GM12878 (cell line): Measurements from ENCODE around the gene APBA1. TPM values are rescaled to one million over a fixed set of nuclear protein-coding genes. Genes with fewer than 3 reads are reported as not detected.

Experiments
- ATAC-seq: fragments of 200-7000 bp; cut with Tn5 transposase; 3 replicates; pipeline ENCODE4 v1.9.1; 2020; ENCODE audit warnings: mild to moderate bottlenecking, moderate library complexity
- BruUV-seq: library from RNA; stranded (reverse); fragments of 400-500 nt; replicated peaks from 2 replicates; lab custom pipeline; 2021; lab: Mats Ljungman, UMichigan
- CTCF ChIA-PET: fragments of 300-600 bp; sonication (Branson Sonifier 250); formaldehyde crosslinking; extraction: SDS; loops from one replicate; lab custom pipeline; 2021; ENCODE audit warnings: inconsistent platforms; lab: Yijun Ruan, JAX
- POLR2A ChIA-PET: fragments of 350-600 bp; formaldehyde crosslinking; extraction: SDS; loops from one replicate; lab custom pipeline; 2021; ENCODE audit warnings: inconsistent platforms; lab: Charles Lee
- RAD21 ChIA-PET: fragments of 300-600 bp; sonication (Branson Sonifier 250); formaldehyde crosslinking; loops from one replicate; lab custom pipeline; 2023; ENCODE audit warnings: antibody characterized with exemption; ENCODE audit not compliant: unreplicated experiment; lab: Charles Lee
- SMC1A ChIA-PET: fragments of 300-600 bp; sonication (Branson Sonifier 250); formaldehyde crosslinking; loops from one replicate; lab custom pipeline; 2023; ENCODE audit not compliant: unreplicated experiment, uncharacterized antibody; lab: Charles Lee
- DNase-seq: peaks from one replicate; pipeline ENCODE4 v3.0.0-alpha.2; 2011; ENCODE audit warnings: low read depth, low spot score
- FAIRE-seq: peaks from 3 replicates; lab custom pipeline; 2011; peaks lifted over from hg19 to GRCh38; lab: Jason Lieb, UNC
- H2AFZ ChIP-seq: 2 replicates; pipeline ENCODE4 v1.6.0; 2011; ENCODE audit warnings: low read depth, low read length, control low read depth; ENCODE audit not compliant: control insufficient read depth
- H3K27ac ChIP-seq: 2 replicates; pipeline ENCODE4 v1.5.1; 2011; ENCODE audit warnings: control low read depth; ENCODE audit not compliant: control insufficient read depth, insufficient read depth
- H3K27me3 ChIP-seq, 2 experiments: replicated peaks in 1 of 2; 2 replicates each; pipeline versions ENCODE4 v1.6.0 to v1.6.1; 2011; ENCODE audit warnings: low read length in 1 of 2; ENCODE audit not compliant: control insufficient read depth in 2 of 2, insufficient read depth in 2 of 2
- H3K36me3 ChIP-seq, 2 experiments: 2 replicates each; pipeline ENCODE4 v1.5.1; 2011; ENCODE audit warnings: low read length in 1 of 2; ENCODE audit not compliant: control insufficient read depth in 2 of 2, insufficient read depth in 2 of 2
- H3K4me1 ChIP-seq: 2 replicates; pipeline ENCODE4 v1.6.1; 2011; ENCODE audit warnings: mild to moderate bottlenecking, low read length, moderate library complexity, mixed read lengths; ENCODE audit not compliant: control insufficient read depth, insufficient read depth
- H3K4me2 ChIP-seq: 2 replicates; pipeline ENCODE4 v1.6.0; 2011; ENCODE audit warnings: control low read depth; ENCODE audit not compliant: control insufficient read depth, insufficient read depth
- H3K4me3 ChIP-seq: fragments of 200-600 bp; sonication (generic); 2 replicates; pipeline ENCODE4 v1.5.1; 2016
- H3K79me2 ChIP-seq: 2 replicates; pipeline ENCODE4 v1.6.0; 2011; ENCODE audit warnings: low read length; ENCODE audit not compliant: control insufficient read depth, insufficient read depth
- H3K9ac ChIP-seq: 2 replicates; pipeline ENCODE4 v1.8.0; 2011; ENCODE audit warnings: low read length, control low read depth, mixed read lengths; ENCODE audit not compliant: control insufficient read depth, insufficient read depth
- H3K9me3 ChIP-seq: replicated peaks from 3 replicates; pipeline ENCODE4 v1.5.1; 2011; ENCODE audit warnings: mild to moderate bottlenecking, low read length; ENCODE audit not compliant: control insufficient read depth, insufficient read depth
- H4K20me1 ChIP-seq: 2 replicates; pipeline ENCODE4 v1.6.0; 2011; ENCODE audit not compliant: control insufficient read depth, insufficient read depth
- CHD4 ChIP-seq: fragments of 200-600 bp; sonication (generic); IDR thresholded peaks from 2 replicates; pipeline ENCODE4 v1.6.1; 2016; ENCODE audit warnings: mild to moderate bottlenecking
- CREM ChIP-seq: IDR thresholded peaks from 2 replicates; pipeline ENCODE4 v1.6.1; 2014; ENCODE audit warnings: antibody characterized with exemption, low read depth
- ETV6 ChIP-seq, 2 experiments: fragments of 450-650 bp in 1 of 2; IDR thresholded peaks in 1 of 2; conservative IDR thresholded peaks in 1 of 2; 2 replicates each; pipeline ENCODE4 v1.6.1; 2014; ENCODE audit warnings: antibody characterized with exemption in 1 of 2, borderline replicate concordance in 1 of 2, low read depth in 1 of 2, mild to moderate bottlenecking in 1 of 2, moderate library complexity in 1 of 2
- FOS ChIP-seq: IDR thresholded peaks from 3 replicates; pipeline ENCODE4 v1.6.1; 2011; ENCODE audit warnings: borderline replicate concordance; ENCODE audit not compliant: insufficient read length; ENCODE audit errors: extremely low read depth
- IKZF2 ChIP-seq, 2 experiments: fragments of 450-650 bp; IDR thresholded peaks; 2 replicates each; pipeline ENCODE4 v1.6.1; 2017; ENCODE audit warnings: mild to moderate bottlenecking in 2 of 2, moderate library complexity in 2 of 2
- JUND ChIP-seq: IDR thresholded peaks from 2 replicates; pipeline ENCODE4 v1.6.1; 2012; ENCODE audit warnings: low read depth, mild to moderate bottlenecking, low read length, improper control_type of control experiment, moderate library complexity
- MAX ChIP-seq: IDR thresholded peaks from 2 replicates; pipeline ENCODE4 v1.6.1; 2012; ENCODE audit warnings: low read depth, low read length, improper control_type of control experiment
- POLR2AphosphoS5 ChIP-seq: IDR thresholded peaks from 2 replicates; pipeline ENCODE4 v1.6.1; 2011; ENCODE audit warnings: mild to moderate bottlenecking, low read length, inconsistent platforms
- SKIL ChIP-seq: fragments of 450-650 bp; IDR thresholded peaks from 2 replicates; pipeline ENCODE4 v1.6.1; 2017; ENCODE audit warnings: mild to moderate bottlenecking, low read depth, inconsistent platforms; ENCODE audit not compliant: poor library complexity, severe bottlenecking
- TAF1 ChIP-seq: IDR thresholded peaks from 2 replicates; pipeline ENCODE4 v1.6.1; 2011; ENCODE audit warnings: mild to moderate bottlenecking, low read depth, low read length, borderline replicate concordance
- WRNIP1 ChIP-seq: IDR thresholded peaks from 2 replicates; pipeline ENCODE4 v1.6.1; 2011; ENCODE audit warnings: low read depth, low read length, improper control_type of control experiment, borderline replicate concordance
- ZBED1 ChIP-seq: IDR thresholded peaks from 2 replicates; pipeline ENCODE4 v1.6.1; 2016; ENCODE audit warnings: borderline replicate concordance
- ZNF592 ChIP-seq: fragments of 450-650 bp; IDR thresholded peaks from 2 replicates; pipeline ENCODE4 v1.6.1; 2017; ENCODE audit warnings: mild to moderate bottlenecking, moderate library complexity
- ZZZ3 ChIP-seq: IDR thresholded peaks from 2 replicates; pipeline ENCODE4 v1.6.1; 2011; ENCODE audit warnings: low read depth; ENCODE audit not compliant: control insufficient read depth, insufficient read length
- WGBS: methylation state at CpG from one replicate; pipeline ENCODE4 v1.1.6; 2016; ENCODE audit warnings: low lambda C conversion rate; ENCODE audit not compliant: insufficient replicate concordance, insufficient coverage; ENCODE audit errors: missing lambda C conversion rate; 5-methylcytosine and 5-hydroxymethylcytosine counted together
- in situ Hi-C: fragments of 300-500 bp; cut with MboI; formaldehyde crosslinking; loops from 9 replicates; pipeline ENCODE4 v1.14.3; 2018; ENCODE audit warnings: mixed read lengths
- intact Hi-C: fragments of 100-400 bp; cut with micrococcal nuclease; formaldehyde crosslinking; loops from one replicate; pipeline ENCODE4 v1.14.2; 2022; ENCODE audit not compliant: unreplicated experiment
- polyA plus RNA-seq, 11 experiments: library from polyadenylated mRNA; depleted of rRNA in 4 of 11; unstranded in 6 of 11; stranded (reverse) in 5 of 11; fragments of >200 nt; fragmentation: Nextera tagmentation in 4 of 11; fragmentation: Illumina TruSeq in 1 of 11; extraction: Ambion mirVana in 4 of 11; extraction: Trizol in 1 of 11; gene quantifications; 1 replicate in 1 of 11; 2 replicates in 10 of 11; pipeline versions ENCODE4 v1.2.1 to v1.2.3, GENCODE V29; 2011 to 2016; ENCODE audit warnings: inconsistent platforms in 2 of 11, missing spikeins in 2 of 11, low read depth in 1 of 11
- total RNA-seq, 4 experiments: library from RNA; depleted of rRNA in 3 of 4; stranded (reverse); fragments of >200 nt in 3 of 4; fragmentation: Illumina TruSeq in 1 of 4; extraction: Trizol in 1 of 4; gene quantifications; 2 replicates each; pipeline versions ENCODE4 v1.2.1 to v1.2.3, GENCODE V29; 2013 to 2021
- TF ChIP-seq, protein P1 (sequence below): IDR thresholded peaks from 2 replicates; pipeline ENCODE4 v1.6.1; 2012; ENCODE audit warnings: low read depth, low read length, improper control_type of control experiment

APBA1 gene
- total and polyA plus RNA-seq, 10 of the 15 experiments (the other 5 are each of a cell fraction or from before 2014, with no cell fraction given): 0.01 to 1.3 (median 0.05) TPM; not detected in 7

GRCh38 chr9:69504058-69504457, 168.1 kb downstream of the APBA1 start (continued):
- no peak for TF ChIP-seq ZNF592
- TF ChIP-seq, protein P1, sequence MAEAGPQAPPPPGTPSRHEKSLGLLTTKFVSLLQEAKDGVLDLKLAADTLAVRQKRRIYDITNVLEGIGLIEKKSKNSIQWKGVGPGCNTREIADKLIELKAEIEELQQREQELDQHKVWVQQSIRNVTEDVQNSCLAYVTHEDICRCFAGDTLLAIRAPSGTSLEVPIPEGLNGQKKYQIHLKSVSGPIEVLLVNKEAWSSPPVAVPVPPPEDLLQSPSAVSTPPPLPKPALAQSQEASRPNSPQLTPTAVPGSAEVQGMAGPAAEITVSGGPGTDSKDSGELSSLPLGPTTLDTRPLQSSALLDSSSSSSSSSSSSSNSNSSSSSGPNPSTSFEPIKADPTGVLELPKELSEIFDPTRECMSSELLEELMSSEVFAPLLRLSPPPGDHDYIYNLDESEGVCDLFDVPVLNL: no peak

GRCh38 chr9:69502671-69503301, 169.4 kb downstream of the APBA1 start:
- Histone ChIP-seq H3K27ac (no peak overlapping the region), H3K9ac (no peak overlapping the region), H3K4me2 (no peak overlapping the region), H2AFZ (no peak overlapping the region), H3K4me1 (no peaks in the 10 kb centered on the region), H4K20me1 (no peaks in the 10 kb centered on the region), H3K4me3 (no peak overlapping the region), H3K79me2 (no peaks in the 10 kb centered on the region), H3K27me3 (no peaks in the 10 kb centered on the region), H3K36me3 (no peaks in the 10 kb centered on the region), H3K9me3 (no peaks in the 10 kb centered on the region)
- ChIA-PET SMC1A (no interaction called here), POLR2A (no interaction called here), RAD21 (no interaction called here), CTCF (no interaction called here)
- no peak for ATAC-seq
- FAIRE-seq: no peak
- DNase-seq: no peak
- 39% methylated on average over 4 of the region's 4 CpGs for WGBS
- in situ Hi-C loops: loop anchor here (5.0 kb wide), 1 partner anchor 50 kb away; no protein-coding TSS in a partner anchor
- intact Hi-C loops: no loop called here
- BruUV-seq: no TSS peak
- TF ChIP-seq CREM (no peak), FOS (no peak), CHD4 (no peak), POLR2AphosphoS5 (no peak), ETV6 (conservative IDR thresholded peaks at IDR 0.05 in 1 of 2, IDR thresholded peaks at IDR 0.05 in 1 of 2; ENCODE audit: borderline replicate concordance in 1 of 2, low read depth in 1 of 2) (no peak), ZBED1 (no peak), MAX (no peak), ZZZ3 (no peak), TAF1 (no peak), WRNIP1 (no peak), IKZF2 (IDR thresholded peaks at IDR 0.05) (no peak), JUND (no peak), SKIL (no peak)
